Lower leg skin (tissue), 4 donors: ENCODE results near the gene STRBP. TPM values are rescaled to one million over a fixed set of nuclear protein-coding genes. Genes with fewer than 3 reads are reported as not detected.

Experiments used
- DNase-seq, 2 donors: peaks; one replicate each; pipeline ENCODE4 v3.0.0-alpha.2; 2019; ENCODE audit warnings: low spot score in 2 of 2
- H3K4me3 ChIP-seq: fragments of 200-600 bp; sonication (generic); 2 replicates; pipeline ENCODE4 v1.5.1; 2017; ENCODE audit warnings: mild to moderate bottlenecking, low read depth; ENCODE audit not compliant: poor library complexity, severe bottlenecking
- CTCF ChIP-seq, 3 donors: fragments of 450-650 bp; IDR thresholded peaks; one replicate each; pipeline ENCODE4 v1.5.1; 2016; ENCODE audit warnings: antibody characterized with exemption in 3 of 3, mild to moderate bottlenecking in 3 of 3, moderate library complexity in 2 of 3
- POLR2A ChIP-seq, 2 donors: fragments of 450-650 bp; IDR thresholded peaks; one replicate each; pipeline ENCODE4 v1.6.1; 2016 to 2017; ENCODE audit warnings: antibody characterized with exemption in 2 of 2, mild to moderate bottlenecking in 1 of 2, moderate library complexity in 1 of 2
- WGBS, 2 donors: methylation state at CpG; one replicate each; pipeline ENCODE4 v1.1.5; 2018; 5-methylcytosine and 5-hydroxymethylcytosine counted together
- intact Hi-C: fragments of 100-400 bp; cut with DNase I; formaldehyde crosslinking; loops from one replicate; pipeline ENCODE4 v1.15.0; 2023; ENCODE audit warnings: low total_unique reads
- total RNA-seq, 4 donors: library from RNA; depleted of rRNA; stranded (reverse); fragments of >200 nt; gene quantifications; one replicate each; pipeline ENCODE4 v1.1.0, GENCODE V29; 2016

STRBP gene
- total RNA-seq, 4 donors from 2014 or later: 6.5 to 11.8 (median 8.8) TPM

GRCh38 chr9:123108976-123109375 is 159.4 kb downstream of the STRBP start:
- WGBS, 2 donors: 87 to 88% methylated on average over 9 of the region's 9 CpGs

GRCh38 chr9:123107639-123108285 is 160.6 kb downstream of the STRBP start:
- no peak for TF ChIP-seq CTCF (IDR thresholded peaks at IDR 0.05)
- TF ChIP-seq POLR2A (IDR thresholded peaks at IDR 0.05): no peak
- H3K4me3 ChIP-seq: no peak overlapping the region
- intact Hi-C loops: no loop called here
- 77 to 80% methylated on average over 11 of the region's 11 CpGs for WGBS, 2 donors
- DNase-seq: no peak

More at GRCh38 chr9:123108976-123109375, 159.4 kb downstream of the STRBP start:
- intact Hi-C loops: no loop called here
- TF ChIP-seq CTCF (IDR thresholded peaks at IDR 0.05): no peak
- TF ChIP-seq POLR2A (IDR thresholded peaks at IDR 0.05): no peak
- no peak for DNase-seq
- no peak overlapping the region for H3K4me3 ChIP-seq

DNA sequence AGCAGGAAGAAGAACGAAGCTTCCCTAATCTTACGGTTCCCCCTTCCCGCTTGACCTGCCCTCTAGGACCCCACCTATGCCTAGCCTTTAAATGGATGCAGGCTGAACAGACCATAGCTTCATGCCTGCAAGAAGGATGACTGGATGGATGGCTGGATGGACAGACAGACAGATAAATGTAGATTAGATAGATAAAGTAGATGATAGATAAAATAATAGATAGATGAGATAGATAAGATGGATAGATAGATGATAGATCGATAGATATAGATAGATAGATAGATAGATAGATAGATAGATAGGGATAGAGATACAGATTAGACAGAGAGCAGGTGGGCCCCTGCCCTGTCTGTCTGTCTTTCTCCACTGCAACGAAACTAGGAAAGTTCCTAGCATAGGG is 162.9 kb downstream of the STRBP start:
- intact Hi-C loops: no loop called here
- DNase-seq: no peak
- H3K4me3 ChIP-seq: no peak overlapping the region
- 87 to 95% methylated on average over 5 of the region's 5 CpGs for WGBS, 2 donors
- TF ChIP-seq POLR2A (IDR thresholded peaks at IDR 0.05) (no peak), CTCF (IDR thresholded peaks at IDR 0.05) (no peak)

- no peak for TF ChIP-seq CTCF (IDR thresholded peaks at IDR 0.05)
- no peak for TF ChIP-seq POLR2A (IDR thresholded peaks at IDR 0.05)
- no peak overlapping the region for H3K4me3 ChIP-seq
- intact Hi-C loops: no loop called here
- no peak for DNase-seq
- 70 to 86% methylated on average over 7 of the region's 7 CpGs for WGBS, 2 donors
These were observed 163.6 kb downstream of the STRBP start for GRCh38 chr9:123104807-123105206.

GRCh38 chr9:123102375-123103113 is 165.8 kb downstream of the STRBP start:
- intact Hi-C loops: no loop called here
- WGBS, 2 donors: 59 to 61% methylated on average over 3 of the region's 3 CpGs
- TF ChIP-seq POLR2A (IDR thresholded peaks at IDR 0.05) (no peak), CTCF (IDR thresholded peaks at IDR 0.05) (no peak)
- no peak for DNase-seq
- H3K4me3 ChIP-seq: no peak overlapping the region
